Breast epithelium (tissue), 3 donors: ENCODE results near the gene SLC17A7.

ENCODE experiments used
- CTCF ChIP-seq, 3 donors: fragments of 450-650 bp; IDR thresholded peaks; one replicate each; pipeline ENCODE4 v1.5.1; 2016 to 2017; ENCODE audit warnings: antibody characterized with exemption in 3 of 3, mild to moderate bottlenecking in 3 of 3, moderate library complexity in 3 of 3
- POLR2A ChIP-seq: fragments of 450-650 bp; IDR thresholded peaks from one replicate; pipeline ENCODE4 v1.6.1; 2016; ENCODE audit warnings: antibody characterized with exemption, mild to moderate bottlenecking, moderate library complexity
- POLR2AphosphoS5 ChIP-seq, 3 donors: sonication (generic); formaldehyde crosslinking; IDR thresholded peaks; one replicate each; pipeline ENCODE4 v1.6.1; 2017; ENCODE audit warnings: antibody characterized with exemption in 3 of 3

DNA sequence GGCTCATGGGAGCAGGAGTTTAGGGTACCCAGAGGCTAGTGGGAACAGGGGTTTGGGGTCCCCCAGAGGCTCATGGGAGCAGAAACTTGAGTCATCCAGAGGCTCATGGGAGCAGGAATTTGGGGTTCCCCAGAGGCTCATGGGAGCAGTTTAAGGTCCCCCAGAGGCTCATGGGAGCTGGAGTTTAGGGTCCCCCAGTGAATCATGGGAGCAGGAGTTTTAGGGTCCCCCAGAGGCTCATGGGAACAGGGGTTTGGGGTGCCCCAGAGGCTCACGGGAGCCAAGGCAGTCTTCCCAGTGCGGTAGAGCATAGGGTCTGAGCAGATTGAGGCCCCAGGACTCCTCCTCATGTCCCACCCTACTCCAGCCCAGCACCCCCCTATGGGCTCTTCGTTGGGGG, 24.0 kb upstream of the SLC17A7 start:
- TF ChIP-seq CTCF (IDR thresholded peaks at IDR 0.05): no peak
- no peak for TF ChIP-seq POLR2AphosphoS5 (IDR thresholded peaks at IDR 0.05)
- no peak for TF ChIP-seq POLR2A
